CD4-positive, alpha-beta T cell treated with Interleukin-17A for 1 hour (primary cell): Measurements from ENCODE around the gene NME2.
A peak's percentile ranks its signal among the peaks of the same experiment; 100 is the strongest.
"Not testable (repeated sequence)": the region's sequence is repeated elsewhere in the genome, so short reads cannot be mapped to it uniquely, and the experiment has no call there.

Source experiments
- DNase-seq: peaks from one replicate; pipeline ENCODE4 v3.0.0-alpha.2; 2020

The NME2 gene

GRCh38 chr17:51166198-51166986, at the start of gene NME2:
Gene NME2 (plus strand): TSS chr17:51166411. CDS start chr17:51166831, 420 bp downstream.
- DNase-seq, result peak; percentile 68

GRCh38 chr17:51118330-51119195, 47.6 kb upstream of the NME2 start:
- no peak for DNase-seq

GRCh38 chr17:51119415-51120356, 46.5 kb upstream of the NME2 start:
- peak; percentile 56 for DNase-seq

- DNase-seq, result peak; percentile 57
Measured at GRCh38 chr17:51120357-51120738, 45.9 kb upstream of the NME2 start.

GRCh38 chr17:51120739-51121619, 45.2 kb upstream of the NME2 start, which contains the start of gene SPAG9:
Gene SPAG9 (minus strand): TSS chr17:51120868. CDS start chr17:51120656, 212 bp downstream.
- DNase-seq, result peak; percentile 93

- DNase-seq, result peak; percentile 80
Measured at GRCh38 chr17:51121620-51122472, 44.4 kb upstream of the NME2 start.

- DNase-seq, result not testable (repeated sequence)
Measured at GRCh38 chr17:51122473-51123115, 43.6 kb upstream of the NME2 start.

- DNase-seq, result no peak
Measured at GRCh38 chr17:51124640-51125503, 41.3 kb upstream of the NME2 start.

GRCh38 chr17:51128076-51128475, 38.1 kb upstream of the NME2 start:
- DNase-seq, result peak; percentile 36

GRCh38 chr17:51132964-51133319, 33.3 kb upstream of the NME2 start:
- no peak for DNase-seq

- DNase-seq, result no peak
Measured at GRCh38 chr17:51133365-51133764, 32.8 kb upstream of the NME2 start.

- no peak for DNase-seq
Measured at GRCh38 chr17:51135956-51136355, 30.3 kb upstream of the NME2 start.

GRCh38 chr17:51142597-51142996, 23.6 kb upstream of the NME2 start:
- no peak for DNase-seq

- DNase-seq, result no peak
Measured at GRCh38 chr17:51144266-51145022, 21.8 kb upstream of the NME2 start.

GRCh38 chr17:51147650-51148049, 18.6 kb upstream of the NME2 start:
- DNase-seq, result no peak

- no peak for DNase-seq
Measured at GRCh38 chr17:51149163-51149562, 17.0 kb upstream of the NME2 start.

- DNase-seq, result no peak
Measured at GRCh38 chr17:51150932-51151331, 15.3 kb upstream of the NME2 start.

- DNase-seq, result no peak
Measured at GRCh38 chr17:51152766-51153209, 13.4 kb upstream of the NME2 start.
